GM18873 (cell line): ENCODE results near the gene FAM20A.
"Not testable (repeated sequence)": the region's sequence is repeated elsewhere in the genome, so short reads cannot be mapped to it uniquely, and the experiment has no call there.

Experiments used
- ATAC-seq: cut with Tn5 transposase; IDR thresholded peaks from one replicate; pipeline ENCODE4 v1.9.1; 2021; ENCODE audit warnings: mild to moderate bottlenecking, moderate library complexity, moderate number of reproducible peaks; ENCODE audit not compliant: unreplicated experiment, low FRiP score

FAM20A gene

GRCh38 chr17:68505951-68506350 is 95.2 kb downstream of the FAM20A start:
- no peak for ATAC-seq

- no peak for ATAC-seq
These were observed 100.1 kb downstream of the FAM20A start for GRCh38 chr17:68501074-68501473.

- ATAC-seq = no peak
These were observed 101.6 kb downstream of the FAM20A start for GRCh38 chr17:68499587-68499986.

- no peak for ATAC-seq
These were observed 102.5 kb downstream of the FAM20A start for GRCh38 chr17:68498479-68499326.

GRCh38 chr17:68497885-68498319 is 103.3 kb downstream of the FAM20A start:
- ATAC-seq = peak; percentile 95

GRCh38 chr17:68495081-68495480 is 106.1 kb downstream of the FAM20A start:
- no peak for ATAC-seq

GRCh38 chr17:68492394-68493054 is 108.6 kb downstream of the FAM20A start:
- ATAC-seq = not testable (repeated sequence)

GRCh38 chr17:68491381-68492231 is 109.6 kb downstream of the FAM20A start:
- no peak for ATAC-seq

- ATAC-seq = no peak
These were observed 111.2 kb downstream of the FAM20A start for GRCh38 chr17:68489919-68490318.
